Activated naive CD4-positive, alpha-beta T cell treated with anti-CD3 and anti-CD28 coated beads, Interleukin-2, amount 50 U/mL, for 24 hours (primary cell): Measurements from ENCODE around the gene TREH.
"Not testable (repeated sequence)": the region's sequence is repeated elsewhere in the genome, so short reads cannot be mapped to it uniquely, and the experiment has no call there.

Source experiments
- H3K27ac Mint-ChIP-seq: one replicate; pipeline ENCODE4 v1.8.0; 2021; ENCODE audit warnings: mild to moderate bottlenecking, mixed read lengths
- H3K27me3 Mint-ChIP-seq: one replicate; pipeline ENCODE4 v1.8.0; 2021; ENCODE audit warnings: mixed read lengths
- H3K36me3 Mint-ChIP-seq: one replicate; pipeline ENCODE4 v1.8.0; 2021; ENCODE audit warnings: mixed read lengths
- H3K4me1 Mint-ChIP-seq: one replicate; pipeline ENCODE4 v1.8.0; 2021; ENCODE audit warnings: mixed read lengths
- H3K4me3 Mint-ChIP-seq: one replicate; pipeline ENCODE4 v1.8.0; 2021; ENCODE audit warnings: mild to moderate bottlenecking, mixed read lengths
- H3K9me3 Mint-ChIP-seq: one replicate; pipeline ENCODE4 v1.8.0; 2021; ENCODE audit warnings: mixed read lengths

Gene TREH

GRCh38 chr11:118622376-118623268, 56.8 kb downstream of the TREH start:
- no peaks in the 10 kb centered on the region for H3K9me3 Mint-ChIP-seq

GRCh38 chr11:118621784-118622375, 57.6 kb downstream of the TREH start:
- Mint-ChIP-seq H3K27ac (no peak overlapping the region), H3K36me3 (peaks cover 2% of the 10 kb centered on the region), H3K4me3 (peak overlapping the region; percentile 37), H3K27me3 (no peaks in the 10 kb centered on the region), H3K4me1 (peaks cover 14% of the 10 kb centered on the region), H3K9me3 (no peaks in the 10 kb centered on the region)

More at GRCh38 chr11:118622376-118623268, 56.8 kb downstream of the TREH start:
- Mint-ChIP-seq H3K36me3 (peaks cover 2% of the 10 kb centered on the region), H3K4me3 (peak overlapping the region; percentile 16), H3K27ac (peak overlapping the region; percentile 46), H3K4me1 (peaks cover 14% of the 10 kb centered on the region), H3K27me3 (no peaks in the 10 kb centered on the region)

- Mint-ChIP-seq H3K27ac (no peak overlapping the region), H3K4me1 (peaks cover 14% of the 10 kb centered on the region), H3K4me3 (peak overlapping the region; percentile 76), H3K36me3 (peaks cover 2% of the 10 kb centered on the region), H3K27me3 (no peaks in the 10 kb centered on the region), H3K9me3 (no peaks in the 10 kb centered on the region)
Measured at GRCh38 chr11:118621071-118621783, 58.2 kb downstream of the TREH start.

GRCh38 chr11:118620529-118621070, 58.9 kb downstream of the TREH start:
- H3K9me3 Mint-ChIP-seq: no peaks in the 10 kb centered on the region
- H3K36me3 Mint-ChIP-seq: peaks cover 2% of the 10 kb centered on the region
- peak overlapping the region; percentile 76 for H3K4me3 Mint-ChIP-seq
- no peak overlapping the region for H3K27ac Mint-ChIP-seq
- peaks cover 14% of the 10 kb centered on the region for H3K4me1 Mint-ChIP-seq
- no peaks in the 10 kb centered on the region for H3K27me3 Mint-ChIP-seq

- Mint-ChIP-seq H3K27ac (no peak overlapping the region), H3K4me3 (no peak overlapping the region), H3K9me3 (no peaks in the 10 kb centered on the region)
Measured at GRCh38 chr11:118619444-118620197, 59.8 kb downstream of the TREH start.

GRCh38 chr11:118618991-118619375, 60.5 kb downstream of the TREH start:
- Mint-ChIP-seq H3K27ac (no peak overlapping the region), H3K4me1 (peaks cover 14% of the 10 kb centered on the region)

More at GRCh38 chr11:118619444-118620197, 59.8 kb downstream of the TREH start:
- no peaks in the 10 kb centered on the region for H3K27me3 Mint-ChIP-seq
- peaks cover 2% of the 10 kb centered on the region for H3K36me3 Mint-ChIP-seq
- H3K4me1 Mint-ChIP-seq: peaks cover 14% of the 10 kb centered on the region

GRCh38 chr11:118618115-118618990, 61.1 kb downstream of the TREH start:
- peak overlapping the region; percentile 18 for H3K27ac Mint-ChIP-seq
- H3K9me3 Mint-ChIP-seq: no peaks in the 10 kb centered on the region
- H3K4me3 Mint-ChIP-seq: no peak overlapping the region
- H3K4me1 Mint-ChIP-seq: peaks cover 14% of the 10 kb centered on the region
- H3K36me3 Mint-ChIP-seq: peaks cover 2% of the 10 kb centered on the region
- H3K27me3 Mint-ChIP-seq: no peaks in the 10 kb centered on the region

More at GRCh38 chr11:118618991-118619375, 60.5 kb downstream of the TREH start:
- Mint-ChIP-seq H3K36me3 (peaks cover 2% of the 10 kb centered on the region), H3K9me3 (no peaks in the 10 kb centered on the region), H3K4me3 (no peak overlapping the region), H3K27me3 (no peaks in the 10 kb centered on the region)

- Mint-ChIP-seq H3K4me3 (no peak overlapping the region), H3K27ac (no peak overlapping the region), H3K36me3 (peaks cover 2% of the 10 kb centered on the region), H3K9me3 (no peaks in the 10 kb centered on the region), H3K27me3 (no peaks in the 10 kb centered on the region), H3K4me1 (peaks cover 14% of the 10 kb centered on the region)
Measured at GRCh38 chr11:118615976-118616371, 63.5 kb downstream of the TREH start.

- no peaks in the 10 kb centered on the region for H3K27me3 Mint-ChIP-seq
- H3K4me3 Mint-ChIP-seq: no peak overlapping the region
- no peaks in the 10 kb centered on the region for H3K9me3 Mint-ChIP-seq
- H3K27ac Mint-ChIP-seq: no peak overlapping the region
- peaks cover 2% of the 10 kb centered on the region for H3K36me3 Mint-ChIP-seq
- peaks cover 12% of the 10 kb centered on the region for H3K4me1 Mint-ChIP-seq
Measured at GRCh38 chr11:118615282-118615975, 64.0 kb downstream of the TREH start.

- H3K9me3 Mint-ChIP-seq: no peaks in the 10 kb centered on the region
Measured at GRCh38 chr11:118614511-118614910, 64.9 kb downstream of the TREH start.

GRCh38 chr11:118612378-118612777, 67.1 kb downstream of the TREH start:
- no peak overlapping the region for H3K4me3 Mint-ChIP-seq
- H3K9me3 Mint-ChIP-seq: no peaks in the 10 kb centered on the region
- no peak overlapping the region for H3K27ac Mint-ChIP-seq
- H3K36me3 Mint-ChIP-seq: no peaks in the 10 kb centered on the region
- H3K27me3 Mint-ChIP-seq: no peaks in the 10 kb centered on the region
- H3K4me1 Mint-ChIP-seq: peaks cover 22% of the 10 kb centered on the region

More at GRCh38 chr11:118614511-118614910, 64.9 kb downstream of the TREH start:
- H3K4me3 Mint-ChIP-seq: no peak overlapping the region
- no peaks in the 10 kb centered on the region for H3K27me3 Mint-ChIP-seq
- H3K36me3 Mint-ChIP-seq: peaks cover 2% of the 10 kb centered on the region
- H3K27ac Mint-ChIP-seq: no peak overlapping the region
- H3K4me1 Mint-ChIP-seq: peaks cover 13% of the 10 kb centered on the region

- H3K36me3 Mint-ChIP-seq, H3K9me3 Mint-ChIP-seq, H3K27me3 Mint-ChIP-seq, H3K27ac Mint-ChIP-seq: not testable (repeated sequence)
- Mint-ChIP-seq H3K4me3 (peak overlapping the region; percentile 87), H3K4me1 (peaks cover 27% of the 10 kb centered on the region)
Measured at GRCh38 chr11:118611433-118611795, 68.0 kb downstream of the TREH start.

GRCh38 chr11:118610773-118611432, 68.5 kb downstream of the TREH start:
- Mint-ChIP-seq H3K4me3 (peak overlapping the region; percentile 87), H3K4me1 (peaks cover 27% of the 10 kb centered on the region), H3K36me3 (no peaks in the 10 kb centered on the region), H3K9me3 (no peaks in the 10 kb centered on the region), H3K27ac (peak overlapping the region; percentile 88), H3K27me3 (no peaks in the 10 kb centered on the region)
